HEK293 (cell line): ENCODE results near the gene GANAB.
A peak's percentile ranks its signal among the peaks of the same experiment; 100 is the strongest.

Source experiments
- CTCF ChIA-PET: fragments of 350-600 bp; formaldehyde crosslinking; extraction: SDS; loops from one replicate; lab custom pipeline; 2021; ENCODE audit warnings: antibody characterized with exemption; lab: Yijun Ruan, JAX
- POLR2A ChIA-PET: fragments of 300-600 bp; formaldehyde crosslinking; extraction: SDS; loops from one replicate; lab custom pipeline; 2020; ENCODE audit warnings: antibody characterized with exemption, inconsistent platforms; lab: Yijun Ruan, JAX
- H3K27ac ChIP-seq: fragments of 200-500 bp; sonication (Bioruptor generic); 2 replicates; pipeline ENCODE4 v1.5.1; 2014; ENCODE audit warnings: low read depth, low read length, control low read depth, inconsistent platforms; ENCODE audit errors: extremely low read depth
- H3K36me3 ChIP-seq, 2 experiments: fragments of 200-500 bp in 1 of 2; sonication (Bioruptor generic) in 1 of 2; 1 replicate in 1 of 2; 2 replicates in 1 of 2; pipeline ENCODE4 v1.5.1; 2014 to 2017; ENCODE audit warnings: inconsistent platforms in 2 of 2, low read length in 2 of 2; ENCODE audit not compliant: control insufficient read depth in 2 of 2, insufficient read depth in 1 of 2
- H3K4me1 ChIP-seq: fragments of 200-500 bp; sonication (Bioruptor generic); 2 replicates; pipeline ENCODE4 v1.5.1; 2014; ENCODE audit warnings: mild to moderate bottlenecking, low read length, inconsistent platforms; ENCODE audit not compliant: control insufficient read depth, insufficient read depth
- H3K4me3 ChIP-seq: 2 replicates; pipeline ENCODE4 v1.5.1; 2011; ENCODE audit warnings: low read depth, mild to moderate bottlenecking, control low read depth, low read length, moderate library complexity
- H3K9me3 ChIP-seq: fragments of 200-500 bp; sonication (Bioruptor generic); 2 replicates; pipeline ENCODE4 v1.5.1; 2014; ENCODE audit warnings: low read depth, low read length, inconsistent platforms; ENCODE audit not compliant: control insufficient read depth, insufficient read depth
- KLF1 ChIP-seq: fragments of 450-650 bp; formaldehyde crosslinking; IDR thresholded peaks from 2 replicates; pipeline ENCODE4 v1.5.1; 2016; ENCODE audit warnings: missing biosample characterization, missing genetic modification characterization
- MZF1 ChIP-seq: fragments of 450-650 bp; formaldehyde crosslinking; IDR thresholded peaks from 2 replicates; pipeline ENCODE4 v1.5.1; 2017; ENCODE audit warnings: missing biosample characterization, missing genetic modification characterization, borderline replicate concordance
- PRDM1 ChIP-seq: fragments of 450-650 bp; formaldehyde crosslinking; IDR thresholded peaks from 2 replicates; pipeline ENCODE4; 2016; ENCODE audit warnings: missing biosample characterization, missing genetic modification characterization
- SALL2 ChIP-seq: fragments of 450-650 bp; formaldehyde crosslinking; IDR thresholded peaks from 2 replicates; pipeline ENCODE4 v1.5.0; 2017; ENCODE audit warnings: missing biosample characterization, mild to moderate bottlenecking, missing genetic modification characterization, borderline replicate concordance
- WT1 ChIP-seq: fragments of 450-650 bp; formaldehyde crosslinking; IDR thresholded peaks from 2 replicates; pipeline ENCODE4 v1.5.1; 2016; ENCODE audit warnings: missing biosample characterization, missing genetic modification characterization
- ZBTB21 ChIP-seq: fragments of 450-650 bp; formaldehyde crosslinking; IDR thresholded peaks from 2 replicates; pipeline ENCODE4 v1.5.1; 2017; ENCODE audit warnings: missing biosample characterization, missing genetic modification characterization
- ZBTB6 ChIP-seq: fragments of 450-650 bp; formaldehyde crosslinking; IDR thresholded peaks from 2 replicates; pipeline ENCODE4 v1.5.1; 2017; ENCODE audit warnings: missing biosample characterization, missing genetic modification characterization
- ZBTB8A ChIP-seq: fragments of 450-650 bp; formaldehyde crosslinking; IDR thresholded peaks from 2 replicates; pipeline ENCODE4 v1.5.1; 2016; ENCODE audit warnings: missing biosample characterization, missing genetic modification characterization
- ZNF10 ChIP-seq: fragments of 450-650 bp; formaldehyde crosslinking; IDR thresholded peaks from 2 replicates; pipeline ENCODE4 v1.5.1; 2017; ENCODE audit warnings: missing biosample characterization, missing genetic modification characterization
- ZNF133 ChIP-seq: fragments of 450-650 bp; formaldehyde crosslinking; IDR thresholded peaks from 2 replicates; pipeline ENCODE4 v1.5.1; 2016; ENCODE audit warnings: missing biosample characterization, missing genetic modification characterization
- ZNF138 ChIP-seq: fragments of 450-650 bp; formaldehyde crosslinking; IDR thresholded peaks from 2 replicates; pipeline ENCODE4 v1.5.1; 2016; ENCODE audit warnings: missing biosample characterization, missing genetic modification characterization, borderline replicate concordance
- ZNF16 ChIP-seq: fragments of 450-650 bp; formaldehyde crosslinking; IDR thresholded peaks from 2 replicates; pipeline ENCODE4 v1.5.1; 2016; ENCODE audit warnings: low read depth, missing biosample characterization, missing genetic modification characterization
- ZNF26 ChIP-seq: fragments of 450-650 bp; formaldehyde crosslinking; IDR thresholded peaks from 2 replicates; pipeline ENCODE4 v1.5.1; 2016; ENCODE audit warnings: missing biosample characterization, missing genetic modification characterization
- ZNF311 ChIP-seq: fragments of 450-650 bp; formaldehyde crosslinking; IDR thresholded peaks from 2 replicates; pipeline ENCODE4 v1.5.1; 2017; ENCODE audit warnings: missing biosample characterization, missing genetic modification characterization, borderline replicate concordance
- ZNF341 ChIP-seq: fragments of 450-650 bp; formaldehyde crosslinking; IDR thresholded peaks from 2 replicates; pipeline ENCODE4; 2016; ENCODE audit warnings: low read depth, missing biosample characterization, missing genetic modification characterization
- ZNF394 ChIP-seq: fragments of 450-650 bp; formaldehyde crosslinking; IDR thresholded peaks from 2 replicates; pipeline ENCODE4 v1.5.1; 2016; ENCODE audit warnings: missing biosample characterization, missing genetic modification characterization, mild to moderate bottlenecking, moderate library complexity, borderline replicate concordance
- ZNF423 ChIP-seq: fragments of 450-650 bp; formaldehyde crosslinking; IDR thresholded peaks from 2 replicates; pipeline ENCODE4 v1.5.1; 2016; ENCODE audit warnings: missing biosample characterization, missing genetic modification characterization
- ZNF530 ChIP-seq: fragments of 450-650 bp; formaldehyde crosslinking; IDR thresholded peaks from 2 replicates; pipeline ENCODE4 v1.5.1; 2016; ENCODE audit warnings: low read depth, missing biosample characterization, missing genetic modification characterization
- ZNF670 ChIP-seq: fragments of 450-650 bp; formaldehyde crosslinking; IDR thresholded peaks from 2 replicates; pipeline ENCODE4 v1.5.1; 2016; ENCODE audit warnings: missing biosample characterization, missing genetic modification characterization, low read depth
- ZNF704 ChIP-seq: fragments of 450-650 bp; formaldehyde crosslinking; IDR thresholded peaks from 2 replicates; pipeline ENCODE4 v1.5.1; 2016; ENCODE audit warnings: missing biosample characterization, missing genetic modification characterization
- ZNF792 ChIP-seq: fragments of 450-650 bp; formaldehyde crosslinking; IDR thresholded peaks from 2 replicates; pipeline ENCODE4 v1.5.1; 2016; ENCODE audit warnings: missing biosample characterization, missing genetic modification characterization
- ZSCAN16 ChIP-seq: fragments of 450-650 bp; formaldehyde crosslinking; IDR thresholded peaks from 2 replicates; pipeline ENCODE4 v1.5.1; 2016; ENCODE audit warnings: missing biosample characterization, missing genetic modification characterization

The GANAB gene

GRCh38 chr11:62580959-62581715, 65.3 kb downstream of the GANAB start:
- ChIA-PET POLR2A (interaction anchor here (2.0 to 2.5 kb wide), 2 partner anchors 7 to 10 kb away, joined by 10 to 13 read pairs; partner anchors contain the start of genes EEF1G and TUT1), CTCF (interaction anchor here (1.4 kb wide), 1 partner anchor 30 kb away, joined by 5 read pairs; no protein-coding TSS in a partner anchor)
- peaks cover 4 to 75% of the 10 kb centered on the region in 2 experiments; a peak in 2 of 3 replicates for H3K36me3 ChIP-seq
- H3K27ac ChIP-seq: no peak overlapping the region
- no peak overlapping the region for H3K4me3 ChIP-seq
- no peaks in the 10 kb centered on the region for H3K9me3 ChIP-seq
- H3K4me1 ChIP-seq: no peaks in the 10 kb centered on the region
- no peak for TF ChIP-seq ZSCAN16 (tag by site-specific recombination)
- TF ChIP-seq ZNF341 (tag by site-specific recombination): peak; percentile 65
- TF ChIP-seq WT1 (tag by site-specific recombination): no peak
- no peak for TF ChIP-seq SALL2 (tag by site-specific recombination)
- TF ChIP-seq ZNF16: no peak
- TF ChIP-seq, all 188 proteins: peak for 1

- H3K4me3 ChIP-seq: no peak overlapping the region
- H3K9me3 ChIP-seq: no peaks in the 10 kb centered on the region
- CTCF ChIA-PET: interaction anchor here (0.7 to 1.1 kb wide), 2 partner anchors 10 to 18 kb away, joined by 4 read pairs; no protein-coding TSS in a partner anchor
- peaks cover 0 to 83% of the 10 kb centered on the region in 2 experiments; a peak in 2 of 3 replicates for H3K36me3 ChIP-seq
- TF ChIP-seq ZNF26 (no peak), ZNF133 (no peak), ZNF792 (tag by site-specific recombination) (no peak), MZF1 (tag by site-specific recombination) (no peak), PRDM1 (tag by site-specific recombination) (no peak), ZNF704 (tag by site-specific recombination) (no peak), ZBTB21 (tag by site-specific recombination) (no peak), ZNF423 (tag by site-specific recombination) (no peak), ZNF670 (no peak), ZNF10 (tag by site-specific recombination) (no peak), ZNF530 (tag by site-specific recombination) (no peak), ZBTB6 (tag by site-specific recombination) (no peak), KLF1 (no peak), ZNF394 (tag by site-specific recombination) (no peak), ZBTB8A (tag by site-specific recombination) (no peak), ZNF311 (tag by site-specific recombination) (no peak), ZNF138 (tag by site-specific recombination) (no peak)
- TF ChIP-seq, all 188 proteins: peak for 0
- POLR2A ChIA-PET: interaction anchor here (0.8 to 3.2 kb wide), 3 partner anchors 12 to 86 kb away, joined by 3 to 8 read pairs (median 3); partner anchors contain the start of genes C11orf98, CSKMT, MTA2 and TUT1
- H3K4me1 ChIP-seq: no peaks in the 10 kb centered on the region
- H3K27ac ChIP-seq: no peak overlapping the region
These were observed 67.2 kb downstream of the GANAB start for GRCh38 chr11:62579252-62579651.
